WTC11 (cell line): Measurements from ENCODE around the gene REPIN1. TPM values are rescaled to one million over a fixed set of nuclear protein-coding genes. Genes with fewer than 3 reads are reported as not detected.

Experiments
- ATAC-seq: fragments of 200-7000 bp; cut with Tn5 transposase; 2 replicates; pipeline ENCODE4 v1.10.0; 2021; ENCODE audit warnings: mild to moderate bottlenecking, moderate library complexity
- CTCF ChIA-PET: fragments of 300-600 bp; sonication (Branson Sonifier 250); formaldehyde crosslinking; loops from one replicate; lab custom pipeline; 2021; ENCODE audit warnings: antibody characterized with exemption; lab: Charles Lee
- POLR2A ChIA-PET: fragments of 350-600 bp; sonication (Branson Sonifier 250); formaldehyde crosslinking; loops from one replicate; lab custom pipeline; 2021; ENCODE audit warnings: antibody characterized with exemption; lab: Charles Lee
- DNase-seq: peaks from one replicate; pipeline ENCODE4 v3.0.0; 2021; ENCODE audit warnings: low spot score
- H3K27ac Mint-ChIP-seq: 2 replicates; pipeline ENCODE4 v1.8.0; 2021; ENCODE audit warnings: mixed read lengths
- H3K27me3 Mint-ChIP-seq: 2 replicates; pipeline ENCODE4 v1.8.0; 2021; ENCODE audit warnings: low read depth, mild to moderate bottlenecking, moderate library complexity, mixed read lengths
- H3K36me3 Mint-ChIP-seq: 2 replicates; pipeline ENCODE4 v1.8.0; 2021; ENCODE audit warnings: mixed read lengths
- H3K4me1 Mint-ChIP-seq: 2 replicates; pipeline ENCODE4 v1.8.0; 2022; ENCODE audit warnings: mixed read lengths
- H3K4me3 Mint-ChIP-seq: 2 replicates; pipeline ENCODE4 v1.8.0; 2021; ENCODE audit warnings: mild to moderate bottlenecking, moderate library complexity, mixed read lengths
- H3K9me3 Mint-ChIP-seq: 2 replicates; pipeline ENCODE4 v1.8.0; 2021; ENCODE audit warnings: mixed read lengths
- ELF4 ChIP-seq: sonication (generic); formaldehyde crosslinking; IDR thresholded peaks from 2 replicates; pipeline ENCODE4 v1.8.1; 2022; ENCODE audit warnings: low read depth, mild to moderate bottlenecking, moderate library complexity, missing genetic modification reagents
- EMX1 ChIP-seq: fragments of 250-450 bp; sonication (Bioruptor Pico); IDR thresholded peaks from 2 replicates; pipeline ENCODE4 v1.8.0; 2021; ENCODE audit warnings: mild to moderate bottlenecking
- GTF2I ChIP-seq: fragments of 250-450 bp; sonication (Bioruptor Pico); conservative IDR thresholded peaks from 2 replicates; pipeline ENCODE4 v1.4.0; 2021; ENCODE audit warnings: mild to moderate bottlenecking
- HMGA2 ChIP-seq: fragments of 250-450 bp; sonication (Bioruptor Pico); IDR thresholded peaks from 2 replicates; pipeline ENCODE4 v1.4.0; 2021; ENCODE audit warnings: mild to moderate bottlenecking, moderate library complexity
- NR1H2 ChIP-seq: sonication (generic); formaldehyde crosslinking; IDR thresholded peaks from 2 replicates; pipeline ENCODE4 v1.9.0; 2021; ENCODE audit warnings: mild to moderate bottlenecking, moderate library complexity, missing genetic modification reagents
- RELA ChIP-seq: sonication (generic); formaldehyde crosslinking; IDR thresholded peaks from 2 replicates; pipeline ENCODE4 v1.8.1; 2022; ENCODE audit warnings: missing genetic modification reagents, mild to moderate bottlenecking, borderline replicate concordance
- RORB ChIP-seq: fragments of 250-450 bp; sonication (Bioruptor Pico); IDR thresholded peaks from 2 replicates; pipeline ENCODE4 v1.9.0; 2021; ENCODE audit warnings: mild to moderate bottlenecking
- ZBTB21 ChIP-seq: sonication (generic); formaldehyde crosslinking; IDR thresholded peaks from 2 replicates; pipeline ENCODE4 v1.8.1; 2023; ENCODE audit warnings: mild to moderate bottlenecking, missing genetic modification reagents, borderline replicate concordance
- ZNF219 ChIP-seq: sonication (generic); formaldehyde crosslinking; IDR thresholded peaks from 2 replicates; pipeline ENCODE4 v1.8.0; 2023; ENCODE audit warnings: missing genetic modification reagents, mild to moderate bottlenecking, borderline replicate concordance
- ZNF263 ChIP-seq: sonication (generic); formaldehyde crosslinking; IDR thresholded peaks from 2 replicates; pipeline ENCODE4 v1.8.1; 2022; ENCODE audit warnings: low read depth, mild to moderate bottlenecking, moderate library complexity, missing genetic modification reagents
- total RNA-seq: library from RNA; stranded (reverse); gene quantifications from 3 replicates; pipeline ENCODE4 v1.2.3, GENCODE V29; 2021
- TF ChIP-seq, protein P1 (sequence below): sonication (generic); formaldehyde crosslinking; conservative IDR thresholded peaks from 2 replicates; pipeline ENCODE4 v1.8.1; 2023; ENCODE audit warnings: mild to moderate bottlenecking, low read depth, missing genetic modification reagents, moderate library complexity
- TF ChIP-seq, protein P2 (sequence below): fragments of 250-450 bp; sonication (Bioruptor Pico); conservative IDR thresholded peaks from 2 replicates; pipeline ENCODE4 v1.9.0; 2021; ENCODE audit warnings: mild to moderate bottlenecking
- TF ChIP-seq, protein P3 (sequence below): sonication (generic); formaldehyde crosslinking; IDR thresholded peaks from 2 replicates; pipeline ENCODE4 v1.8.1; 2023; ENCODE audit warnings: mild to moderate bottlenecking, missing genetic modification reagents, borderline replicate concordance
- TF ChIP-seq, protein P4 (sequence below): sonication (generic); formaldehyde crosslinking; IDR thresholded peaks from 2 replicates; pipeline ENCODE4 v1.8.1; 2022; ENCODE audit warnings: mild to moderate bottlenecking, moderate library complexity, missing genetic modification reagents
- TF ChIP-seq, protein P5 (sequence below): sonication (generic); formaldehyde crosslinking; IDR thresholded peaks from 2 replicates; pipeline ENCODE4 v1.8.0; 2023; ENCODE audit warnings: mild to moderate bottlenecking, missing genetic modification reagents

REPIN1 gene
- total RNA-seq, 1 experiment from 2014 or later: 130 TPM

DNA sequence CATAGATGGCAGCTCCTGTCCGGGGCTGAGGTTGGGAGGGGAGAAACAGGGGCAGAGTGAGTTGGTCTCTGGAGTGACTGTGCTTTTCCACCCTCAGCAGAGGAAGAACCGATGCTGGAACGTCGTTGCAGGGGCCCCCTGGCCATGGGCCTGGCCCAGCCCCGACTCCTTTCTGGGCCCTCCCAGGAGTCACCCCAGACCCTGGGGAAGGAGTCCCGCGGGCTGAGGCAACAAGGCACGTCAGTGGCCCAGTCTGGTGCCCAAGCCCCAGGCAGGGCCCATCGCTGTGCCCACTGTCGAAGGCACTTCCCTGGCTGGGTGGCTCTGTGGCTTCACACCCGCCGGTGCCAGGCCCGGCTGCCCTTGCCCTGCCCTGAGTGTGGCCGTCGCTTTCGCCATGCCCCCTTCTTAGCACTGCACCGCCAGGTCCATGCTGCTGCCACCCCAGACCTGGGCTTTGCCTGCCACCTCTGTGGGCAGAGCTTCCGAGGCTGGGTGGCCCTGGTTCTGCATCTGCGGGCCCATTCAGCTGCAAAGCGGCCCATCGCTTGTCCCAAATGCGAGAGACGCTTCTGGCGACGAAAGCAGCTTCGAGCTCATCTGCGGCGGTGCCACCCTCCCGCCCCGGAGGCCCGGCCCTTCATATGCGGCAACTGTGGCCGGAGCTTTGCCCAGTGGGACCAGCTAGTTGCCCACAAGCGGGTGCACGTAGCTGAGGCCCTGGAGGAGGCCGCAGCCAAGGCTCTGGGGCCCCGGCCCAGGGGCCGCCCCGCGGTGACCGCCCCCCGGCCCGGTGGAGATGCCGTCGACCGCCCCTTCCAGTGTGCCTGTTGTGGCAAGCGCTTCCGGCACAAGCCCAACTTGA lies 2.7 kb downstream of the REPIN1 start:
- Mint-ChIP-seq H3K27ac (no peak overlapping the region), H3K36me3 (peaks cover 32% of the 10 kb centered on the region), H3K4me3 (no peak overlapping the region), H3K9me3 (no peaks in the 10 kb centered on the region), H3K27me3 (no peaks in the 10 kb centered on the region), H3K4me1 (peaks cover 62% of the 10 kb centered on the region)
- POLR2A ChIA-PET: interaction anchor here (0.9 to 2.1 kb wide), 3 partner anchors 9 to 35 kb away, joined by 3 to 14 read pairs (median 5); a partner anchor contains a TSS
- ATAC-seq: no peak
- peak; percentile 11 for DNase-seq
- CTCF ChIA-PET: interaction anchor here (1.0 kb wide), 1 partner anchor 9 kb away, joined by 3 read pairs; no protein-coding TSS in a partner anchor
- TF ChIP-seq, protein P1, sequence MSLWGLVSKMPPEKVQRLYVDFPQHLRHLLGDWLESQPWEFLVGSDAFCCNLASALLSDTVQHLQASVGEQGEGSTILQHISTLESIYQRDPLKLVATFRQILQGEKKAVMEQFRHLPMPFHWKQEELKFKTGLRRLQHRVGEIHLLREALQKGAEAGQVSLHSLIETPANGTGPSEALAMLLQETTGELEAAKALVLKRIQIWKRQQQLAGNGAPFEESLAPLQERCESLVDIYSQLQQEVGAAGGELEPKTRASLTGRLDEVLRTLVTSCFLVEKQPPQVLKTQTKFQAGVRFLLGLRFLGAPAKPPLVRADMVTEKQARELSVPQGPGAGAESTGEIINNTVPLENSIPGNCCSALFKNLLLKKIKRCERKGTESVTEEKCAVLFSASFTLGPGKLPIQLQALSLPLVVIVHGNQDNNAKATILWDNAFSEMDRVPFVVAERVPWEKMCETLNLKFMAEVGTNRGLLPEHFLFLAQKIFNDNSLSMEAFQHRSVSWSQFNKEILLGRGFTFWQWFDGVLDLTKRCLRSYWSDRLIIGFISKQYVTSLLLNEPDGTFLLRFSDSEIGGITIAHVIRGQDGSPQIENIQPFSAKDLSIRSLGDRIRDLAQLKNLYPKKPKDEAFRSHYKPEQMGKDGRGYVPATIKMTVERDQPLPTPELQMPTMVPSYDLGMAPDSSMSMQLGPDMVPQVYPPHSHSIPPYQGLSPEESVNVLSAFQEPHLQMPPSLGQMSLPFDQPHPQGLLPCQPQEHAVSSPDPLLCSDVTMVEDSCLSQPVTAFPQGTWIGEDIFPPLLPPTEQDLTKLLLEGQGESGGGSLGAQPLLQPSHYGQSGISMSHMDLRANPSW: no peak
- TF ChIP-seq, protein P2, sequence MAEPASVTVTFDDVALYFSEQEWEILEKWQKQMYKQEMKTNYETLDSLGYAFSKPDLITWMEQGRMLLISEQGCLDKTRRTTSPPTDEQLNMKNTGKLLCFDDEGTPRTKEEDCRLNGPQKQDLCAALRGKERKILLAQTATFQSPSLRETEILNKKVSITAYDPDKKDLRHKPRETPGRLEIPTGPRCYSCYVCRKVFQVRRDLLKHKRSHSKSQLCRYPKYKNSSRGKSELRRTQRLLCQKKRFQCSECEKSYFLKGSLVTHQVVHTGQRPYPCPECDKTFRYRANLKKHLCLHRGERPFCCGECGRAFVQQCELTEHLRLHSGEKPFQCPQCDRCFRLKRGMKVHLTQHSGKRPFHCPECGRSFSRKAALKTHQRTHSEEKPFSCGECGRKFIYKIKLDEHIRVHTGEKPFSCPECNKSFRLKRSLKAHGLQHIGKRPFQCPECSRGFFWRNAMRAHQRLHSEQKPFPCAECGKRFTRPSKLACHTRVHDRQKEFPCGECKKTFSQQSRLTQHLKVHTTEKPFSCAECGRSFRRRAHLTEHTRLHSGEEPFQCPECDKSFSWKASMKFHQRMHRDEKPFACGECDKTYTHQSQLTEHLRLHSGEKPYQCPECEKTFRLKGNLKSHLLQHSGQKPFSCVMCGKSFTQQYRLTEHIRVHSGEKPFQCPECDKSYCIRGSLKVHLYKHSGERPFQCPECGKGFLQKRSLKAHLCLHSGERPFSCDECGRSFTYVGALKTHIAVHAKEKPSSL (CRISPR knock-in tag): no peak
- TF ChIP-seq ZBTB21 (CRISPR knock-in tag) (no peak), ZNF219 (CRISPR knock-in tag) (no peak), HMGA2 (CRISPR knock-in tag) (no peak), RORB (no peak), GTF2I (no peak), EMX1 (CRISPR knock-in tag) (no peak), NR1H2 (CRISPR knock-in tag) (no peak), ZNF263 (CRISPR knock-in tag) (no peak), ELF4 (CRISPR knock-in tag) (no peak), RELA (CRISPR knock-in tag) (no peak)
- TF ChIP-seq, protein P3, sequence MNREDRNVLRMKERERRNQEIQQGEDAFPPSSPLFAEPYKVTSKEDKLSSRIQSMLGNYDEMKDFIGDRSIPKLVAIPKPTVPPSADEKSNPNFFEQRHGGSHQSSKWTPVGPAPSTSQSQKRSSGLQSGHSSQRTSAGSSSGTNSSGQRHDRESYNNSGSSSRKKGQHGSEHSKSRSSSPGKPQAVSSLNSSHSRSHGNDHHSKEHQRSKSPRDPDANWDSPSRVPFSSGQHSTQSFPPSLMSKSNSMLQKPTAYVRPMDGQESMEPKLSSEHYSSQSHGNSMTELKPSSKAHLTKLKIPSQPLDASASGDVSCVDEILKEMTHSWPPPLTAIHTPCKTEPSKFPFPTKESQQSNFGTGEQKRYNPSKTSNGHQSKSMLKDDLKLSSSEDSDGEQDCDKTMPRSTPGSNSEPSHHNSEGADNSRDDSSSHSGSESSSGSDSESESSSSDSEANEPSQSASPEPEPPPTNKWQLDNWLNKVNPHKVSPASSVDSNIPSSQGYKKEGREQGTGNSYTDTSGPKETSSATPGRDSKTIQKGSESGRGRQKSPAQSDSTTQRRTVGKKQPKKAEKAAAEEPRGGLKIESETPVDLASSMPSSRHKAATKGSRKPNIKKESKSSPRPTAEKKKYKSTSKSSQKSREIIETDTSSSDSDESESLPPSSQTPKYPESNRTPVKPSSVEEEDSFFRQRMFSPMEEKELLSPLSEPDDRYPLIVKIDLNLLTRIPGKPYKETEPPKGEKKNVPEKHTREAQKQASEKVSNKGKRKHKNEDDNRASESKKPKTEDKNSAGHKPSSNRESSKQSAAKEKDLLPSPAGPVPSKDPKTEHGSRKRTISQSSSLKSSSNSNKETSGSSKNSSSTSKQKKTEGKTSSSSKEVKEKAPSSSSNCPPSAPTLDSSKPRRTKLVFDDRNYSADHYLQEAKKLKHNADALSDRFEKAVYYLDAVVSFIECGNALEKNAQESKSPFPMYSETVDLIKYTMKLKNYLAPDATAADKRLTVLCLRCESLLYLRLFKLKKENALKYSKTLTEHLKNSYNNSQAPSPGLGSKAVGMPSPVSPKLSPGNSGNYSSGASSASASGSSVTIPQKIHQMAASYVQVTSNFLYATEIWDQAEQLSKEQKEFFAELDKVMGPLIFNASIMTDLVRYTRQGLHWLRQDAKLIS (CRISPR knock-in tag): no peak
- TF ChIP-seq, protein P4, sequence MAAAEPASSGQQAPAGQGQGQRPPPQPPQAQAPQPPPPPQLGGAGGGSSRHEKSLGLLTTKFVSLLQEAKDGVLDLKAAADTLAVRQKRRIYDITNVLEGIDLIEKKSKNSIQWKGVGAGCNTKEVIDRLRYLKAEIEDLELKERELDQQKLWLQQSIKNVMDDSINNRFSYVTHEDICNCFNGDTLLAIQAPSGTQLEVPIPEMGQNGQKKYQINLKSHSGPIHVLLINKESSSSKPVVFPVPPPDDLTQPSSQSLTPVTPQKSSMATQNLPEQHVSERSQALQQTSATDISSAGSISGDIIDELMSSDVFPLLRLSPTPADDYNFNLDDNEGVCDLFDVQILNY (CRISPR knock-in tag): no peak
- TF ChIP-seq, protein P5, sequence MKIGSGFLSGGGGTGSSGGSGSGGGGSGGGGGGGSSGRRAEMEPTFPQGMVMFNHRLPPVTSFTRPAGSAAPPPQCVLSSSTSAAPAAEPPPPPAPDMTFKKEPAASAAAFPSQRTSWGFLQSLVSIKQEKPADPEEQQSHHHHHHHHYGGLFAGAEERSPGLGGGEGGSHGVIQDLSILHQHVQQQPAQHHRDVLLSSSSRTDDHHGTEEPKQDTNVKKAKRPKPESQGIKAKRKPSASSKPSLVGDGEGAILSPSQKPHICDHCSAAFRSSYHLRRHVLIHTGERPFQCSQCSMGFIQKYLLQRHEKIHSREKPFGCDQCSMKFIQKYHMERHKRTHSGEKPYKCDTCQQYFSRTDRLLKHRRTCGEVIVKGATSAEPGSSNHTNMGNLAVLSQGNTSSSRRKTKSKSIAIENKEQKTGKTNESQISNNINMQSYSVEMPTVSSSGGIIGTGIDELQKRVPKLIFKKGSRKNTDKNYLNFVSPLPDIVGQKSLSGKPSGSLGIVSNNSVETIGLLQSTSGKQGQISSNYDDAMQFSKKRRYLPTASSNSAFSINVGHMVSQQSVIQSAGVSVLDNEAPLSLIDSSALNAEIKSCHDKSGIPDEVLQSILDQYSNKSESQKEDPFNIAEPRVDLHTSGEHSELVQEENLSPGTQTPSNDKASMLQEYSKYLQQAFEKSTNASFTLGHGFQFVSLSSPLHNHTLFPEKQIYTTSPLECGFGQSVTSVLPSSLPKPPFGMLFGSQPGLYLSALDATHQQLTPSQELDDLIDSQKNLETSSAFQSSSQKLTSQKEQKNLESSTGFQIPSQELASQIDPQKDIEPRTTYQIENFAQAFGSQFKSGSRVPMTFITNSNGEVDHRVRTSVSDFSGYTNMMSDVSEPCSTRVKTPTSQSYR (CRISPR knock-in tag): no peak
